HepG2 (cell line): Measurements from ENCODE around the gene SEPTIN10. TPM values are rescaled to one million over a fixed set of nuclear protein-coding genes. Genes with fewer than 3 reads are reported as not detected.

Experiments
- AKNA ChIP-seq: sonication (generic); formaldehyde crosslinking; IDR thresholded peaks from 2 replicates; pipeline ENCODE4 v1.4.0; 2020; ENCODE audit warnings: missing genetic modification reagents, borderline replicate concordance
- FLYWCH1 ChIP-seq: sonication (generic); formaldehyde crosslinking; IDR thresholded peaks from 2 replicates; pipeline ENCODE4 v1.8.1; 2023; ENCODE audit warnings: mild to moderate bottlenecking, missing genetic modification reagents
- KDM5B ChIP-seq: sonication (generic); formaldehyde crosslinking; IDR thresholded peaks from 2 replicates; pipeline ENCODE4 v1.4.0; 2020; ENCODE audit warnings: missing genetic modification reagents, mild to moderate bottlenecking, borderline replicate concordance
- KLF11 ChIP-seq: IDR thresholded peaks from 2 replicates; pipeline ENCODE4 v1.6.1; 2016; ENCODE audit warnings: missing compliant biosample characterization
- KMT2A ChIP-seq: sonication (generic); formaldehyde crosslinking; IDR thresholded peaks from 2 replicates; pipeline ENCODE4 v1.4.0; 2020; ENCODE audit warnings: missing genetic modification reagents
- NFIB ChIP-seq: sonication (generic); formaldehyde crosslinking; IDR thresholded peaks from 2 replicates; pipeline ENCODE4 v1.9.0; 2021; ENCODE audit warnings: missing genetic modification reagents, mild to moderate bottlenecking, borderline replicate concordance
- PATZ1 ChIP-seq: sonication (generic); formaldehyde crosslinking; IDR thresholded peaks from 2 replicates; pipeline ENCODE4 v1.4.0; 2020; ENCODE audit warnings: missing genetic modification reagents
- RAD21 ChIP-seq: fragments of 450-650 bp; formaldehyde crosslinking; IDR thresholded peaks from 2 replicates; pipeline ENCODE4 v1.5.0; 2020; ENCODE audit warnings: mild to moderate bottlenecking
- SAP130 ChIP-seq: IDR thresholded peaks from 2 replicates; pipeline ENCODE4 v1.6.1; 2016; ENCODE audit warnings: low read depth
- THAP11 ChIP-seq: IDR thresholded peaks from 2 replicates; pipeline ENCODE4 v1.6.1; 2016; ENCODE audit warnings: missing biosample characterization, missing genetic modification reagents
- THAP8 ChIP-seq: sonication (generic); formaldehyde crosslinking; IDR thresholded peaks from 2 replicates; pipeline ENCODE4 v1.5.1; 2020; ENCODE audit warnings: missing genetic modification reagents, mild to moderate bottlenecking, borderline replicate concordance
- ZNF234 ChIP-seq: sonication (generic); formaldehyde crosslinking; conservative IDR thresholded peaks from 2 replicates; pipeline ENCODE4 v1.5.1; 2020; ENCODE audit warnings: mild to moderate bottlenecking, missing genetic modification reagents
- ZNF253 ChIP-seq: sonication (generic); formaldehyde crosslinking; IDR thresholded peaks from 2 replicates; pipeline ENCODE4 v1.8.0; 2022; ENCODE audit warnings: mild to moderate bottlenecking, missing genetic modification reagents, borderline replicate concordance
- ZNF260 ChIP-seq: sonication (generic); formaldehyde crosslinking; IDR thresholded peaks from 2 replicates; pipeline ENCODE4 v1.4.0; 2020; ENCODE audit warnings: missing genetic modification reagents, low read depth, mild to moderate bottlenecking, borderline replicate concordance
- ZNF574 ChIP-seq: sonication (generic); formaldehyde crosslinking; IDR thresholded peaks from 2 replicates; pipeline ENCODE4 v1.4.0; 2020; ENCODE audit warnings: missing genetic modification reagents
- ZNF768 ChIP-seq: sonication (generic); formaldehyde crosslinking; IDR thresholded peaks from 2 replicates; pipeline ENCODE4 v1.4.0; 2020; ENCODE audit warnings: missing genetic modification reagents
- polyA plus RNA-seq, 8 experiments: library from polyadenylated mRNA; depleted of rRNA in 3 of 8; stranded (reverse) in 7 of 8; unstranded in 1 of 8; fragments of >200 nt; fragmentation: Illumina TruSeq in 4 of 8; extraction: Trizol in 4 of 8; gene quantifications; 2 replicates each; pipeline versions ENCODE4 v1.2.1 to v1.2.3, GENCODE V29; 2011 to 2016; ENCODE audit warnings: low read depth in 4 of 8, missing spikeins in 1 of 8, mixed read lengths in 1 of 8; ENCODE audit not compliant: insufficient read depth in 1 of 8
- total RNA-seq, 5 experiments: library from RNA; depleted of rRNA; stranded (reverse); fragments of >200 nt; fragmentation: Illumina TruSeq; extraction: Trizol; gene quantifications; 2 replicates each; pipeline ENCODE4 v1.2.3, GENCODE V29; 2016; ENCODE audit warnings: low read depth in 1 of 5

SEPTIN10 gene
- total and polyA plus RNA-seq, 2 of the 13 experiments (the other 11 are each of a cell fraction or from before 2014, with no cell fraction given) = 45.8 to 67.5 TPM

- TF ChIP-seq ZNF768 (CRISPR knock-in tag) (no peak), SAP130 (CRISPR knock-in tag) (peak; percentile 48), ZNF253 (no peak), ZNF234 (CRISPR knock-in tag) (no peak), KDM5B (CRISPR knock-in tag) (peak; percentile 48; the same call in 1 of the 2 replicates), THAP8 (CRISPR knock-in tag) (no peak), THAP11 (CRISPR knock-in tag) (peak; percentile 36; the same call in 1 of the 2 replicates), KLF11 (CRISPR knock-in tag) (no peak), NFIB (0 out of 2 replicates have a peak, but pooled peaks have one; percentile 27), FLYWCH1 (CRISPR knock-in tag) (no peak), RAD21 (no peak), AKNA (CRISPR knock-in tag) (no peak), KMT2A (CRISPR knock-in tag) (no peak), PATZ1 (CRISPR knock-in tag) (no peak), ZNF260 (CRISPR knock-in tag) (no peak), ZNF574 (CRISPR knock-in tag) (peak; percentile 53)
These were observed 84.0 kb downstream of the SEPTIN10 start (continued) for GRCh38 chr2:109529532-109530449.
